ENCODE results near the gene LAMA2.

LAMA2 gene

GRCh38 chr6:128857806-128858205 is 25.1 kb upstream of the LAMA2 start:
- Histone ChIP-seq H3K36me3 (ENCODE audit: control insufficient read depth in 1 of 2, insufficient read depth in 2 of 2, low read depth in 1 of 2, low read length in 2 of 2) (no peaks in the 10 kb centered on the region), H3K18ac (ENCODE audit: low read depth in 1 of 2, low read length in 2 of 2) (no peak overlapping the region), H3K4me1 (ENCODE audit: control insufficient read depth, insufficient read depth, low read depth, low read length) (no peaks in the 10 kb centered on the region), H3K14ac (ENCODE audit: low read length in 2 of 2) (no peak overlapping the region), H3K4ac (ENCODE audit: low read depth in 1 of 2, low read length in 2 of 2) (no peak overlapping the region), H2AK5ac (ENCODE audit: low read length, severe bottlenecking) (no peak overlapping the region), H3K4me3 (ENCODE audit: insufficient read depth in 1 of 2, low read depth in 1 of 2, low read length in 2 of 2) (no peak overlapping the region), H2BK120ac (ENCODE audit: low read depth, low read length) (no peak overlapping the region), H4K91ac (ENCODE audit: low read length) (no peak overlapping the region), H2BK5ac (ENCODE audit: low read depth, low read length, poor library complexity, severe bottlenecking) (no peak overlapping the region), H3K79me1 (replicated peaks; ENCODE audit: low read length, poor library complexity, severe bottlenecking) (no peaks in the 10 kb centered on the region), H3K9ac (ENCODE audit: low read length) (no peak overlapping the region), H2BK15ac (ENCODE audit: low read depth, poor library complexity, severe bottlenecking) (no peak overlapping the region), H3K27me3 (ENCODE audit: control insufficient read depth in 1 of 2, insufficient read depth in 1 of 2, low read length in 2 of 2) (no peaks in the 10 kb centered on the region), H3K27ac (ENCODE audit: low read length, poor library complexity, severe bottlenecking) (no peak overlapping the region), H3K23ac (ENCODE audit: low read length in 2 of 2) (no peak overlapping the region), H2AFZ (ENCODE audit: low read depth, low read length) (no peak overlapping the region), H3K9me3 (ENCODE audit: control insufficient read depth, low read length) (peaks cover 32% of the 10 kb centered on the region), H4K8ac (ENCODE audit: low read length) (no peak overlapping the region), H2BK12ac (ENCODE audit: low read length in 2 of 2) (no peak overlapping the region), H3K4me2 (ENCODE audit: low read length, poor library complexity, severe bottlenecking) (no peak overlapping the region)
- no peak for DNase-seq
- WGBS, result 87% methylated on average over 5 of the region's 5 CpGs

- DNase-seq, result no peak
- H3K4ac ChIP-seq (ENCODE audit: low read depth in 1 of 2, low read length in 2 of 2), result no peak overlapping the region
- no peaks in the 10 kb centered on the region for H3K79me1 ChIP-seq (replicated peaks; ENCODE audit: low read length, poor library complexity, severe bottlenecking)
- no peaks in the 10 kb centered on the region for H3K36me3 ChIP-seq (ENCODE audit: control insufficient read depth in 1 of 2, insufficient read depth in 2 of 2, low read depth in 1 of 2, low read length in 2 of 2)
- H3K9me3 ChIP-seq (ENCODE audit: control insufficient read depth, low read length), result peaks cover 38% of the 10 kb centered on the region
- no peak overlapping the region for H2BK5ac ChIP-seq (ENCODE audit: low read depth, low read length, poor library complexity, severe bottlenecking)
- no peak overlapping the region for H2BK120ac ChIP-seq (ENCODE audit: low read depth, low read length)
- no peak overlapping the region for H3K4me3 ChIP-seq (ENCODE audit: insufficient read depth in 1 of 2, low read depth in 1 of 2, low read length in 2 of 2)
- no peak overlapping the region for H3K9ac ChIP-seq (ENCODE audit: low read length)
- no peak overlapping the region for H3K18ac ChIP-seq (ENCODE audit: low read depth in 1 of 2, low read length in 2 of 2)
- no peak overlapping the region for H4K91ac ChIP-seq (ENCODE audit: low read length)
- H3K27me3 ChIP-seq (ENCODE audit: control insufficient read depth in 1 of 2, insufficient read depth in 1 of 2, low read length in 2 of 2), result no peaks in the 10 kb centered on the region
- H2AFZ ChIP-seq (ENCODE audit: low read depth, low read length), result no peak overlapping the region
- no peak overlapping the region for H3K14ac ChIP-seq (ENCODE audit: low read length in 2 of 2)
- H2AK5ac ChIP-seq (ENCODE audit: low read length, severe bottlenecking), result no peak overlapping the region
- WGBS, result no CpG with 5 or more reads among the region's 1 CpG
- H2BK12ac ChIP-seq (ENCODE audit: low read length in 2 of 2), result no peak overlapping the region
- H3K23ac ChIP-seq (ENCODE audit: low read length in 2 of 2), result no peak overlapping the region
- H3K27ac ChIP-seq (ENCODE audit: low read length, poor library complexity, severe bottlenecking), result no peak overlapping the region
- no peaks in the 10 kb centered on the region for H3K4me1 ChIP-seq (ENCODE audit: control insufficient read depth, insufficient read depth, low read depth, low read length)
- H3K4me2 ChIP-seq (ENCODE audit: low read length, poor library complexity, severe bottlenecking), result no peak overlapping the region
- H2BK15ac ChIP-seq (ENCODE audit: low read depth, poor library complexity, severe bottlenecking), result no peak overlapping the region
- H4K8ac ChIP-seq (ENCODE audit: low read length), result no peak overlapping the region
Measured at GRCh38 chr6:128860782-128861181, 22.2 kb upstream of the LAMA2 start.

DNA sequence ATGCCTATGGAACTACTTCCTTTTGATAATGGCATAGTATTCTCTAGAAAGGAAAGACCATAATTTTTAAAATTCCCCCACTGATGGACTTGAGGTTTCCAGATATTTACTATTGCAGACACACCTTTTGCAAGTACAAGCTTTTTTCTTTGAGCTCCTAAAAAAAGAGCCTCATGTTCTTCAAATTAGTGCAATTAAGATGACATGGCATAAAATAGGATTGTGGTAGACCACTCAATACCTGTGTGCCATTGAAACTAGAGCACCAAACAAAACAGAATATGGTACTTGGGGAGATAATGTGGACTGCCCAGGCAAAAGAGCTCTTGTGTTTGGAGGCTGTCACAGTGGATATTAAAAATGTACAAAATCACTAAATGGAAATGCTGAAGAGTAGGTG is 19.0 kb upstream of the LAMA2 start:
- Histone ChIP-seq H3K4ac (ENCODE audit: low read depth in 1 of 2, low read length in 2 of 2) (no peak overlapping the region), H3K79me1 (replicated peaks; ENCODE audit: low read length, poor library complexity, severe bottlenecking) (no peaks in the 10 kb centered on the region), H4K91ac (ENCODE audit: low read length) (no peak overlapping the region), H2AFZ (ENCODE audit: low read depth, low read length) (no peak overlapping the region), H3K23ac (ENCODE audit: low read length in 2 of 2) (no peak overlapping the region), H3K4me3 (ENCODE audit: insufficient read depth in 1 of 2, low read depth in 1 of 2, low read length in 2 of 2) (no peak overlapping the region), H3K27ac (ENCODE audit: low read length, poor library complexity, severe bottlenecking) (no peak overlapping the region), H3K9me3 (ENCODE audit: control insufficient read depth, low read length) (peaks cover 38% of the 10 kb centered on the region), H2AK5ac (ENCODE audit: low read length, severe bottlenecking) (no peak overlapping the region), H2BK5ac (ENCODE audit: low read depth, low read length, poor library complexity, severe bottlenecking) (no peak overlapping the region), H4K8ac (ENCODE audit: low read length) (no peak overlapping the region), H3K18ac (ENCODE audit: low read depth in 1 of 2, low read length in 2 of 2) (no peak overlapping the region), H3K14ac (ENCODE audit: low read length in 2 of 2) (no peak overlapping the region), H3K4me1 (ENCODE audit: control insufficient read depth, insufficient read depth, low read depth, low read length) (no peaks in the 10 kb centered on the region), H3K36me3 (ENCODE audit: control insufficient read depth in 1 of 2, insufficient read depth in 2 of 2, low read depth in 1 of 2, low read length in 2 of 2) (no peaks in the 10 kb centered on the region), H3K4me2 (ENCODE audit: low read length, poor library complexity, severe bottlenecking) (no peak overlapping the region), H2BK12ac (ENCODE audit: low read length in 2 of 2) (no peak overlapping the region), H3K9ac (ENCODE audit: low read length) (no peak overlapping the region), H2BK120ac (ENCODE audit: low read depth, low read length) (no peak overlapping the region), H2BK15ac (ENCODE audit: low read depth, poor library complexity, severe bottlenecking) (no peak overlapping the region), H3K27me3 (ENCODE audit: control insufficient read depth in 1 of 2, insufficient read depth in 1 of 2, low read length in 2 of 2) (no peaks in the 10 kb centered on the region)
- DNase-seq, result no peak

GRCh38 chr6:128870746-128871145 is 12.2 kb upstream of the LAMA2 start:
- Histone ChIP-seq H2BK12ac (ENCODE audit: low read length in 2 of 2) (no peak overlapping the region), H2BK15ac (ENCODE audit: low read depth, poor library complexity, severe bottlenecking) (no peak overlapping the region), H3K14ac (ENCODE audit: low read length in 2 of 2) (no peak overlapping the region), H3K27ac (ENCODE audit: low read length, poor library complexity, severe bottlenecking) (no peak overlapping the region), H3K9me3 (ENCODE audit: control insufficient read depth, low read length) (no peaks in the 10 kb centered on the region), H2BK120ac (ENCODE audit: low read depth, low read length) (no peak overlapping the region), H3K9ac (ENCODE audit: low read length) (no peak overlapping the region), H2AFZ (ENCODE audit: low read depth, low read length) (no peak overlapping the region), H3K18ac (ENCODE audit: low read depth in 1 of 2, low read length in 2 of 2) (no peak overlapping the region), H2AK5ac (ENCODE audit: low read length, severe bottlenecking) (no peak overlapping the region), H3K4me2 (ENCODE audit: low read length, poor library complexity, severe bottlenecking) (no peak overlapping the region), H3K4ac (ENCODE audit: low read depth in 1 of 2, low read length in 2 of 2) (no peak overlapping the region), H4K8ac (ENCODE audit: low read length) (no peak overlapping the region), H3K4me3 (ENCODE audit: insufficient read depth in 1 of 2, low read depth in 1 of 2, low read length in 2 of 2) (no peak overlapping the region), H2BK5ac (ENCODE audit: low read depth, low read length, poor library complexity, severe bottlenecking) (no peak overlapping the region), H3K23ac (ENCODE audit: low read length in 2 of 2) (no peak overlapping the region), H3K27me3 (ENCODE audit: control insufficient read depth in 1 of 2, insufficient read depth in 1 of 2, low read length in 2 of 2) (no peaks in the 10 kb centered on the region), H3K36me3 (ENCODE audit: control insufficient read depth in 1 of 2, insufficient read depth in 2 of 2, low read depth in 1 of 2, low read length in 2 of 2) (no peaks in the 10 kb centered on the region), H4K91ac (ENCODE audit: low read length) (no peak overlapping the region), H3K4me1 (ENCODE audit: control insufficient read depth, insufficient read depth, low read depth, low read length) (no peaks in the 10 kb centered on the region), H3K79me1 (replicated peaks; ENCODE audit: low read length, poor library complexity, severe bottlenecking) (no peaks in the 10 kb centered on the region)
- no peak for DNase-seq
- WGBS, result 90% methylated on average over 3 of the region's 3 CpGs

Measured in mesenchymal stem cell (in vitro differentiated cells and primary cell).